Activated CD8-positive, alpha-beta T cell treated with anti-CD3 and anti-CD28 coated beads for 36 hours (primary cell): ENCODE data around the gene PI4KA. TPM values are rescaled to one million over a fixed set of nuclear protein-coding genes. Genes with fewer than 3 reads are reported as not detected.

Experiments used
- ATAC-seq: fragments of 200-7000 bp; cut with Tn5 transposase; one replicate; pipeline ENCODE4 v1.10.0; 2021; ENCODE audit warnings: mild to moderate bottlenecking, moderate library complexity
- CTCF ChIA-PET: fragments of 350-600 bp; sonication (Branson Sonifier 250); formaldehyde crosslinking; loops from one replicate; lab custom pipeline; 2021; ENCODE audit warnings: antibody characterized with exemption; lab: Charles Lee
- POLR2A ChIA-PET: fragments of 350-600 bp; sonication (Branson Sonifier 250); formaldehyde crosslinking; loops from one replicate; lab custom pipeline; 2021; ENCODE audit warnings: antibody characterized with exemption; lab: Charles Lee
- DNase-seq: peaks from one replicate; pipeline ENCODE4 v3.0.0-alpha.2; 2020
- H3K27ac Mint-ChIP-seq: one replicate; pipeline ENCODE4 v1.8.0; 2021; ENCODE audit warnings: mild to moderate bottlenecking, mixed read lengths
- H3K27me3 Mint-ChIP-seq: one replicate; pipeline ENCODE4 v1.8.0; 2021; ENCODE audit warnings: mixed read lengths
- H3K36me3 Mint-ChIP-seq: one replicate; pipeline ENCODE4 v1.8.0; 2021; ENCODE audit warnings: low read depth, mixed read lengths
- H3K4me1 Mint-ChIP-seq: one replicate; pipeline ENCODE4 v1.8.0; 2021; ENCODE audit warnings: low read depth, mixed read lengths
- H3K4me3 Mint-ChIP-seq: one replicate; pipeline ENCODE4 v1.8.0; 2021; ENCODE audit warnings: mild to moderate bottlenecking, moderate library complexity, mixed read lengths
- H3K9me3 Mint-ChIP-seq: one replicate; pipeline ENCODE4 v1.8.0; 2021; ENCODE audit warnings: mixed read lengths
- intact Hi-C: fragments of 100-400 bp; cut with micrococcal nuclease; formaldehyde crosslinking; loops from one replicate; pipeline ENCODE4 v1.10.0; 2022
- total RNA-seq, 2 experiments: library from RNA; stranded (reverse); gene quantifications; one replicate each; pipeline ENCODE4 v1.2.3, GENCODE V29; 2021
- TF ChIP-seq, protein P1 (sequence below): fragments of 200-600 bp; IDR thresholded peaks from one replicate; pipeline ENCODE4 v1.8.0; 2022; ENCODE audit warnings: antibody characterized with exemption, mild to moderate bottlenecking

Gene PI4KA
- total RNA-seq, 2 experiments from 2014 or later, result 63.9 to 64.1 TPM

DNA sequence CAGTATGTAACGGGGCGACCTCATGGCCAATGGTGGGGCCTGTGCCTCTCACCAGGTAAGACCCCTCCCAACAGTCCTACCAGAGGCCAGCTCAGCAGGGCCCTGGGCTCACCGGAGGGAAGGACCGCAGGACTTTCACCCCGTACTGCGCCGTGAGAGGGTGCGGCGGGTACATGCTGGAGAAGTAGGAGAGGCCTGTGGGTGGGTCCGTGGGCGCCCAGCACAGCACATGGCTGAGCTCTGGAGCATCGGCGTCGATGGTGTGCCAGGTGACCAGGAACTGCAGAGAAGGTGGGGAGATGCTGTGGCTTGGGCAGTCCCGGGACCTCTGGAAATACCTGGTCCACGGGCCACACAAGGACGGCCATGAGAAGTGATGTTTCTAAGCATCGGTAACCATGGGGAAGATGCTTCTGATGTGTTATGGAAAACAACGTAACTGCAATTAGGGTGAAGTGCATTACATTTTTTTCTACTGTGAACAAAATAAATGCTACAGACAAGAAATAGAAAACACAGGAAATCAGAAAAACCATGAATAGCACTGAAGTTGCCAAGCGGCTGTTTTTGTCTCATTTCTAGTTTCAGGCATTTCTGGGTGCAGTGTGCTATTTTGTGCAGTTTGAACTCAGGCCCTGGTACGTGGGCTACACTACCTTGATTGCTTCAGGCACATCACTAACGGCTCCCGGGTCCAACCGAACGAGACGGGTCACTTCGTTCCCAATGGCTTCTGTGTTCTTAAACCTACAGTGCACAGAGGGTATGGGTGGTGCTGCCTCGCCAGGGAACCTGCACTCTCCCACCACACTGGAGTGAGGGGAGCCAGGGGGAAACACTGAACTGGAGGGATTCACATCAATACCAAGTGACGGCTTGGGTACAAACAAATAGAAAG, 131.2 kb downstream of the PI4KA start:
- H3K27ac Mint-ChIP-seq, result no peak overlapping the region
- H3K36me3 Mint-ChIP-seq, result peaks cover 11% of the 10 kb centered on the region
- no peak overlapping the region for H3K4me3 Mint-ChIP-seq
- POLR2A ChIA-PET, result no interaction called here
- H3K27me3 Mint-ChIP-seq, result no peaks in the 10 kb centered on the region
- intact Hi-C loops, result no loop called here
- no peaks in the 10 kb centered on the region for H3K4me1 Mint-ChIP-seq
- ATAC-seq (no peak), DNase-seq (no peak)
- H3K9me3 Mint-ChIP-seq, result no peaks in the 10 kb centered on the region
- CTCF ChIA-PET, result no interaction called here
- TF ChIP-seq, protein P1, sequence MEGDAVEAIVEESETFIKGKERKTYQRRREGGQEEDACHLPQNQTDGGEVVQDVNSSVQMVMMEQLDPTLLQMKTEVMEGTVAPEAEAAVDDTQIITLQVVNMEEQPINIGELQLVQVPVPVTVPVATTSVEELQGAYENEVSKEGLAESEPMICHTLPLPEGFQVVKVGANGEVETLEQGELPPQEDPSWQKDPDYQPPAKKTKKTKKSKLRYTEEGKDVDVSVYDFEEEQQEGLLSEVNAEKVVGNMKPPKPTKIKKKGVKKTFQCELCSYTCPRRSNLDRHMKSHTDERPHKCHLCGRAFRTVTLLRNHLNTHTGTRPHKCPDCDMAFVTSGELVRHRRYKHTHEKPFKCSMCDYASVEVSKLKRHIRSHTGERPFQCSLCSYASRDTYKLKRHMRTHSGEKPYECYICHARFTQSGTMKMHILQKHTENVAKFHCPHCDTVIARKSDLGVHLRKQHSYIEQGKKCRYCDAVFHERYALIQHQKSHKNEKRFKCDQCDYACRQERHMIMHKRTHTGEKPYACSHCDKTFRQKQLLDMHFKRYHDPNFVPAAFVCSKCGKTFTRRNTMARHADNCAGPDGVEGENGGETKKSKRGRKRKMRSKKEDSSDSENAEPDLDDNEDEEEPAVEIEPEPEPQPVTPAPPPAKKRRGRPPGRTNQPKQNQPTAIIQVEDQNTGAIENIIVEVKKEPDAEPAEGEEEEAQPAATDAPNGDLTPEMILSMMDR, result no peak

DNA sequence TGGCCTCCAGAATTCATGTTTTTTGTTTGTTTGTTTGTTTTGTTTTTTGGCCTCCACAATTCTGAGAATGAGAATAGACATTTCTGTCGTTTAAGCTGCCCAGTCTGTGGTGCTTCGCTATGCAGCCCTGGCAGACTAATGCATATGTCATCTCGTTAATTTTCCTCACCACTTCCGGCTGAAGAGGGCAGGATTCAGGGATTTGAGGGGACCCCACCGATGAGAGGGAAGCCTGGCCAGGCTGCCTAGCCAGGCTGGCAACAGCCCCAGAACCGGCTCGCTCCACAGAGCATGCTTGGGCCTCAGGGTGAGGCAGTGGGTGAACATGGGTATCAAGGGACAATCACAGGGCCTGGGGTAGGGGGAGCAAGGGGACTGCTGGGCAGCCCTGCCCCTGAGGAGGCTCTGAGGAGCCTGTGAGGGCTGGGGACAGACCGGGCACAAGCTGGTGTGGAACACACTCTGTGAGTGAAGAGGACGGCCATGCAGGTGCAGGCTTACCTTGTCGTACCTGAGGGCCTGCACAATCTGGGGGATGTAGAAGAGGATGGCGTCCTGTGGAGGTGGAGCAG, 132.5 kb downstream of the PI4KA start:
- Mint-ChIP-seq H3K36me3 (peaks cover 11% of the 10 kb centered on the region), H3K4me1 (no peaks in the 10 kb centered on the region), H3K9me3 (no peaks in the 10 kb centered on the region), H3K27ac (no peak overlapping the region), H3K4me3 (no peak overlapping the region), H3K27me3 (no peaks in the 10 kb centered on the region)
- ChIA-PET POLR2A (no interaction called here), CTCF (no interaction called here)
- no peak for ATAC-seq
- TF ChIP-seq, protein P1, result no peak
- intact Hi-C loops, result no loop called here
- no peak for DNase-seq

DNA sequence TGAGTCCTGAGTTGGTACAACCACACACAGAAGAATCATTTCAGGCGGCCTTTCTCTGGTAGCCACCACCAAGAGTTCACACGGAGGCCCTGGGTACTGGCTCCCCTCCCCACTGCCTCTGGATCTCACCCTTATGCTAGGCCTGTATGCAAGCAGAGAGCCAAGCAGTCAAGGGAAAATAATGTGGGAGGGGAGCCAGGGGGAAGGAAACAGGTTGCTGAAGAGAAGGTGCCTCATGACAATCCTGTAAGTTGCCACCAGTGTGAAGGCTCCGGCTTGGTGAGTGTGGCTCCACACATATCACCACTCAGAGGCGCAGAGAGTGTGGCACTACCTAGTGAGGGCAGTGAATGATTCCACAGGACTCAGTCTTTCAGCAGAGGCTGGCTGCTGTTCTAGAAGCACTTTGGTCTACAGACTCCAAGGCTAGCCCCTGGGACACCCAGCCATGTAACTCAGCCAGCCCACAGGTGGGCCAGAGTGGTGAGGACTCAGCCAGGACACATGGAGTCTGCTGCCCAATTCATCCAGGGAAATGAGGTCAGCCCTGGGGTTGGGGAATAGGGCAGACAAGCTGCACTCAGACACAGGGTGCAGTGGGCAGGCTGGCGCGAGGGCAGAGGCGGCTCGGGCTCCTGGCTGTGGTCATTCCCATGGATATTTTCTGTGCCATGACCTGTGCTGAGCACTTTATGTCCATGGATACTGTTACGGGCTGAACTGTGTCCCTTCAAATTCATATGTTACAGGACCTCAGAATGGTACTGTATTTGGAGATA, 133.7 kb downstream of the PI4KA start:
- Mint-ChIP-seq H3K27me3 (no peaks in the 10 kb centered on the region), H3K4me3 (no peak overlapping the region), H3K36me3 (peaks cover 11% of the 10 kb centered on the region), H3K9me3 (no peaks in the 10 kb centered on the region), H3K4me1 (no peaks in the 10 kb centered on the region), H3K27ac (no peak overlapping the region)
- no peak for DNase-seq
- ATAC-seq, result no peak
- CTCF ChIA-PET, result no interaction called here
- TF ChIP-seq, protein P1, result no peak
- intact Hi-C loops, result no loop called here
- POLR2A ChIA-PET, result interaction anchor here (0.6 kb wide), 1 partner anchor 104 kb away, joined by 5 read pairs; no protein-coding TSS in a partner anchor

DNA sequence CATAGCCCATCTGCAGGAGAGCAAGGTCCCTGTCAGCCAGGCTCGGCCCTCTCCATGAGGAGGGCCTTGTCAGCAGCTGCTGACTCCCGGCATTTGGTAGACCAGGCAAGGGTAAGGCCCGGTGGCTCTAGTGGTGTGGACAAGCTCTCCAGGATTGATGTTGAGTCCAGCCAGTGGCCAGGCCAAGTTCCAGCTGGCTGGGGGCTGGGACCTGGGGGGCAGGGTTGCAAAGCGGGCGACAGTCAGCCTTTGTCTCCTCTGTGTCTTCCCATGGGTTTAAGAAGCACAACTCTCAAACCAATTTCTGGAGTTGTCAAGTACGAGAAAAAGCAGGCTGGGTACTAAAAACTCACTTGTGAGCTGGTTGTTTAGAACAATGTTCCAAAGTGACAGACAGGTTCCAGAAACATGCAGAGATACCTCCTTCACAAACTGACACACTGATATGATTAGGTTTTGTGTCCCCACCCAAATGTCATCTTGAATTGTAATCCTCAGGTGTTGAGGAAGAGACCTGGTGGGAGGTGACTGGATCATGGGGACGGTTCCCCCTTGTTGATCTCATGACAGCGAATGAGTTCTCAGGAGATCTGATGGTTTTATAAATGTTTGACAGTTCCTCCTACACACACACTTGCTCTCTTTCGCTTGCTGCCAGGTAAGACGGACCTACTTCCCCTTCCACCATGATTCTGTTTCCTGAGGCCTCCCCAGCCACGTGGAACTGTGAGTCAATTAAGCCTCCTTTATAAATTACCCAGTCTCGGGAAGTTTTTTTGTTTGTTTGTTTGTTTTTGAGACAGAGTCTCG, 137.0 kb downstream of the PI4KA start:
- intact Hi-C loops, result no loop called here
- no peaks in the 10 kb centered on the region for H3K9me3 Mint-ChIP-seq
- H3K36me3 Mint-ChIP-seq, result peaks cover 4% of the 10 kb centered on the region
- POLR2A ChIA-PET, result no interaction called here
- no peaks in the 10 kb centered on the region for H3K27me3 Mint-ChIP-seq
- H3K27ac Mint-ChIP-seq, result peak overlapping the region; percentile 14
- no peak for DNase-seq
- H3K4me3 Mint-ChIP-seq, result no peak overlapping the region
- no peaks in the 10 kb centered on the region for H3K4me1 Mint-ChIP-seq
- TF ChIP-seq, protein P1, result no peak
- CTCF ChIA-PET, result interaction anchor here (1.2 kb wide), 1 partner anchor 21 kb away, joined by 3 read pairs; no protein-coding TSS in a partner anchor
- ATAC-seq, result no peak
